H1 (cell line): ENCODE results near the gene TP53BP1. TPM values are rescaled to one million over a fixed set of nuclear protein-coding genes. Genes with fewer than 3 reads are reported as not detected.

ENCODE experiments used
- CTCF ChIA-PET: fragments of 300-600 bp; sonication (Branson Sonifier 250); formaldehyde crosslinking; loops from one replicate; lab custom pipeline; 2021; ENCODE audit not compliant: partially characterized antibody; lab: Charles Lee
- POLR2A ChIA-PET: fragments of 300-600 bp; sonication (Branson Sonifier 250); formaldehyde crosslinking; loops from one replicate; lab custom pipeline; 2021; ENCODE audit warnings: inconsistent platforms; ENCODE audit not compliant: partially characterized antibody; lab: Charles Lee
- DNase-seq, 2 experiments: peaks; one replicate each; pipeline versions ENCODE4 v3.0.0 to v3.0.0-alpha.2; 2010 to 2022; ENCODE audit warnings: low spot score in 2 of 2, low read depth in 1 of 2, mixed read lengths in 1 of 2
- FAIRE-seq: peaks from 2 replicates; lab custom pipeline; 2011; peaks lifted over from hg19 to GRCh38; lab: Jason Lieb, UNC
- H2AFZ ChIP-seq: 2 replicates; pipeline ENCODE4 v1.8.1; 2012; ENCODE audit warnings: low read length, inconsistent platforms
- H2AK5ac ChIP-seq: 2 replicates; pipeline ENCODE4 v1.6.1; 2013; ENCODE audit warnings: low read depth, low read length
- H2BK120ac ChIP-seq: replicated peaks from 2 replicates; pipeline ENCODE3; 2013; ENCODE audit warnings: low read depth, low read length, inconsistent platforms
- H2BK12ac ChIP-seq: 2 replicates; pipeline ENCODE4 v1.6.1; 2013; ENCODE audit warnings: low read depth, low read length
- H2BK15ac ChIP-seq: 2 replicates; pipeline ENCODE4 v1.6.1; 2013; ENCODE audit warnings: low read length
- H2BK20ac ChIP-seq: 2 replicates; pipeline ENCODE4 v1.6.1; 2013; ENCODE audit warnings: low read length
- H2BK5ac ChIP-seq: 2 replicates; pipeline ENCODE4 v1.6.1; 2013; ENCODE audit warnings: low read depth, low read length
- H3K14ac ChIP-seq: 2 replicates; pipeline ENCODE4 v1.6.1; 2013; ENCODE audit warnings: inconsistent platforms; ENCODE audit not compliant: insufficient read length
- H3K18ac ChIP-seq: 2 replicates; pipeline ENCODE4 v1.6.1; 2013; ENCODE audit warnings: low read length; ENCODE audit errors: extremely low read depth
- H3K23ac ChIP-seq: 2 replicates; pipeline ENCODE4 v1.6.1; 2013; ENCODE audit warnings: inconsistent platforms; ENCODE audit not compliant: insufficient read length
- H3K23me2 ChIP-seq: 2 replicates; pipeline ENCODE4 v1.6.1; 2013; ENCODE audit warnings: low read depth, low read length
- H3K27ac ChIP-seq: 2 replicates; pipeline ENCODE4 v1.6.1; 2011; ENCODE audit warnings: low read depth, low read length, inconsistent platforms
- H3K27me3 ChIP-seq, 4 experiments: replicated peaks in 1 of 4; 1 replicate in 1 of 4; 2 replicates in 3 of 4; pipeline versions ENCODE4 v1.6.1 to v1.8.1; 2011 to 2013; ENCODE audit warnings: low read length in 3 of 4, mild to moderate bottlenecking in 3 of 4, inconsistent platforms in 2 of 4, mixed read lengths in 2 of 4, moderate library complexity in 1 of 4; ENCODE audit not compliant: control insufficient read depth in 3 of 4, insufficient read depth in 3 of 4; ENCODE audit errors: extremely low read depth in 1 of 4
- H3K36me3 ChIP-seq, 4 experiments: 2 replicates each; pipeline versions ENCODE4 v1.6.1 to v1.8.1; 2011 to 2013; ENCODE audit warnings: mild to moderate bottlenecking in 4 of 4, low read length in 3 of 4, moderate library complexity in 2 of 4, control low read depth in 1 of 4, inconsistent platforms in 1 of 4; ENCODE audit not compliant: insufficient read depth in 4 of 4, control insufficient read depth in 2 of 4
- H3K4ac ChIP-seq: replicated peaks from 2 replicates; pipeline ENCODE3; 2013; ENCODE audit warnings: low read length, low read depth, mixed read lengths, inconsistent platforms; ENCODE audit not compliant: insufficient read length
- H3K4me1 ChIP-seq, 4 experiments: replicated peaks in 1 of 4; 1 replicate in 1 of 4; 2 replicates in 3 of 4; pipeline versions ENCODE4 v1.6.1 to v1.8.1; 2011 to 2013; ENCODE audit warnings: low read length in 3 of 4, inconsistent platforms in 2 of 4, mixed read lengths in 1 of 4; ENCODE audit not compliant: insufficient read depth in 4 of 4, control insufficient read depth in 3 of 4
- H3K4me2 ChIP-seq, 2 experiments: 2 replicates each; pipeline versions ENCODE4 v1.6.1 to v1.8.1; 2011 to 2013; ENCODE audit warnings: low read depth in 2 of 2, low read length in 2 of 2, control low read depth in 1 of 2, inconsistent platforms in 1 of 2, mild to moderate bottlenecking in 1 of 2; ENCODE audit not compliant: insufficient read depth in 1 of 2
- H3K4me3 ChIP-seq, 4 experiments: fragments of 200-600, 300-600 bp in 1 of 4; sonication (generic), shearing (Covaris generic), sonication (Bioruptor Twin) in 1 of 4; 2 replicates each; pipeline versions ENCODE4 v1.5.1 to v1.8.1; 2011 to 2016; ENCODE audit warnings: low read length in 4 of 4, low read depth in 3 of 4, control low read depth in 2 of 4, inconsistent platforms in 2 of 4, mild to moderate bottlenecking in 2 of 4, mixed read lengths in 1 of 4, moderate library complexity in 1 of 4; ENCODE audit not compliant: insufficient read depth in 2 of 4; ENCODE audit errors: extremely low read depth in 1 of 4
- H3K56ac ChIP-seq: replicated peaks from 2 replicates; pipeline ENCODE3; 2013; ENCODE audit warnings: low read depth, mild to moderate bottlenecking, mixed read lengths, low read length, inconsistent platforms; ENCODE audit not compliant: insufficient read length
- H3K79me1 ChIP-seq: 2 replicates; pipeline ENCODE4 v1.6.1; 2013; ENCODE audit warnings: low read depth, low read length, control low read depth
- H3K79me2 ChIP-seq, 2 experiments: 2 replicates each; pipeline versions ENCODE4 v1.6.1 to v1.8.1; 2012 to 2013; ENCODE audit warnings: low read length in 2 of 2, mild to moderate bottlenecking in 2 of 2, inconsistent platforms in 1 of 2; ENCODE audit not compliant: insufficient read depth in 2 of 2, control insufficient read depth in 1 of 2
- H3K9ac ChIP-seq, 4 experiments: replicated peaks in 1 of 4; 1 replicate in 1 of 4; 2 replicates in 3 of 4; pipeline versions ENCODE4 v1.6.1 to v1.8.1; 2011 to 2013; ENCODE audit warnings: low read depth in 3 of 4, low read length in 3 of 4, control low read depth in 2 of 4, mild to moderate bottlenecking in 2 of 4, moderate library complexity in 2 of 4, inconsistent platforms in 1 of 4; ENCODE audit errors: extremely low read depth in 1 of 4
- H3K9me3 ChIP-seq, 2 experiments: 2 replicates each; pipeline versions ENCODE4 v1.6.1 to v1.8.1; 2012 to 2013; ENCODE audit warnings: mild to moderate bottlenecking in 2 of 2, moderate library complexity in 2 of 2, control low read depth in 1 of 2, inconsistent platforms in 1 of 2, low read depth in 1 of 2, low read length in 1 of 2, mixed read lengths in 1 of 2; ENCODE audit not compliant: insufficient read depth in 2 of 2
- H4K20me1 ChIP-seq, 2 experiments: replicated peaks in 1 of 2; 2 replicates each; pipeline versions ENCODE3 to v1.8.1; 2011 to 2013; ENCODE audit warnings: inconsistent platforms in 2 of 2, low read length in 2 of 2, mild to moderate bottlenecking in 1 of 2; ENCODE audit not compliant: insufficient read depth in 2 of 2, control insufficient read depth in 1 of 2
- H4K5ac ChIP-seq: 2 replicates; pipeline ENCODE4 v1.6.1; 2013; ENCODE audit warnings: low read length, low read depth, mixed read lengths, inconsistent platforms; ENCODE audit not compliant: insufficient read length
- H4K8ac ChIP-seq: 2 replicates; pipeline ENCODE4 v1.8.0; 2013; ENCODE audit warnings: mild to moderate bottlenecking, moderate library complexity, low read length, inconsistent platforms; ENCODE audit not compliant: insufficient read depth; ENCODE audit errors: extremely low read depth
- H4K91ac ChIP-seq: replicated peaks from 2 replicates; pipeline ENCODE3; 2013; ENCODE audit warnings: low read length, mixed read lengths, inconsistent platforms; ENCODE audit not compliant: insufficient read length
- CBX5 ChIP-seq: fragments of 300-800, 300-1000 bp; sonication (generic); IDR thresholded peaks from 2 replicates; pipeline ENCODE4 v1.7.1; 2016; ENCODE audit warnings: antibody characterized with exemption, low read length, low read depth
- EP300 ChIP-seq, 2 experiments: IDR thresholded peaks; 1 replicate in 1 of 2; 2 replicates in 1 of 2; pipeline ENCODE4 v1.6.1; 2011 to 2012; ENCODE audit warnings: low read depth in 2 of 2, low read length in 2 of 2, mild to moderate bottlenecking in 2 of 2, borderline replicate concordance in 1 of 2, inconsistent platforms in 1 of 2, moderate library complexity in 1 of 2
- JUN ChIP-seq: IDR thresholded peaks from 2 replicates; pipeline ENCODE4 v1.6.1; 2011; ENCODE audit warnings: low read depth, mild to moderate bottlenecking, improper control_type of control experiment, low read length
- RAD21 ChIP-seq, 2 experiments: IDR thresholded peaks in 1 of 2; conservative IDR thresholded peaks in 1 of 2; 2 replicates each; pipeline ENCODE4 v1.6.1; 2011; ENCODE audit warnings: low read depth in 2 of 2, low read length in 2 of 2, improper control_type of control experiment in 1 of 2, inconsistent platforms in 1 of 2, mild to moderate bottlenecking in 1 of 2, moderate library complexity in 1 of 2
- WGBS, 2 experiments: shearing (Covaris generic) in 1 of 2; methylation state at CpG; one replicate each; pipeline versions ENCODE4 v1.1.6 to v1.1.7; 2013 to 2015; ENCODE audit warnings: low lambda C conversion rate in 2 of 2, mixed read lengths in 2 of 2, inconsistent platforms in 1 of 2, low coverage in 1 of 2, missing lambda C conversion rate in 1 of 2; ENCODE audit not compliant: insufficient replicate concordance in 2 of 2, insufficient coverage in 1 of 2, insufficient read length in 1 of 2; ENCODE audit errors: extremely low coverage in 1 of 2, missing lambda C conversion rate in 1 of 2; 5-methylcytosine and 5-hydroxymethylcytosine counted together
- polyA plus RNA-seq, 7 experiments: library from polyadenylated mRNA; depleted of rRNA in 3 of 7; stranded (reverse) in 5 of 7; unstranded in 2 of 7; fragments of >200 nt in 5 of 7; fragments of 200-250 nt in 2 of 7; gene quantifications; 1 replicate in 5 of 7; 2 replicates in 1 of 7; 4 replicates in 1 of 7; pipeline versions ENCODE4 v1.2.1 to v1.2.3, GENCODE V29; 2011 to 2013; ENCODE audit warnings: missing spikeins in 2 of 7, mixed read lengths in 2 of 7
- total RNA-seq: library from RNA; stranded (reverse); fragmentation: NEBNext Ultra II Directional; extraction: Animal tissue kit (Norgen Biotek cat#: 25700); gene quantifications from 2 replicates; pipeline ENCODE4 v1.2.1, GENCODE V29; 2021
- TF ChIP-seq, protein P1 (sequence below), 3 experiments: IDR thresholded peaks; 1 replicate in 2 of 3; 2 replicates in 1 of 3; pipeline versions ENCODE4 v1.5.1 to v1.6.1; 2011; ENCODE audit warnings: low read length in 3 of 3, mild to moderate bottlenecking in 3 of 3, inconsistent platforms in 2 of 3, low read depth in 1 of 3, moderate library complexity in 1 of 3; ENCODE audit not compliant: insufficient read depth in 1 of 3; ENCODE audit errors: control extremely low read depth in 1 of 3
- TF ChIP-seq, protein P2 (sequence below): IDR thresholded peaks from 2 replicates; pipeline ENCODE4 v1.6.1; 2011; ENCODE audit warnings: low read length, improper control_type of control experiment

The TP53BP1 gene
- total and polyA plus RNA-seq, 2 of the 8 experiments (the other 6 are each of a cell fraction or from before 2014, with no cell fraction given), result 34.1 to 63.6 TPM

DNA sequence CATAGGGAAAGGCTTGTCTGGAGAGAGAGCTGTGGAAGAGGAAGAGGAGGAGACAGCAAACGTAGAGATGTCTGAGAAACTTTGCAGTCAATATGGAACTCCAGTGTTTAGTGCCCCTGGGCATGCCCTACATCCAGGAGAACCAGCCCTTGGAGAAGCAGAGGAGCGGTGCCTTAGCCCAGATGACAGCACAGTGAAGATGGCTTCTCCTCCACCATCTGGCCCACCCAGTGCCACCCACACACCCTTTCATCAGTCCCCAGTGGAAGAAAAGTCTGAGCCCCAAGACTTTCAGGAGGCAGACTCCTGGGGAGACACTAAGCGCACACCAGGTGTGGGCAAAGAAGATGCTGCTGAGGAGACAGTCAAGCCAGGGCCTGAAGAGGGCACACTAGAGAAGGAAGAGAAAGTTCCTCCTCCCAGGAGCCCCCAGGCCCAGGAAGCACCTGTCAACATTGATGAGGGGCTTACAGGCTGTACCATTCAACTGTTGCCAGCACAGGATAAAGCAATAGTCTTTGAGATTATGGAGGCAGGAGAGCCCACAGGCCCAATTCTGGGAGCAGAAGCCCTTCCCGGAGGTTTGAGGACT, 31.4 kb upstream of the TP53BP1 start:
- no peak overlapping the region for H2BK15ac ChIP-seq
- H3K9ac ChIP-seq, result no peak overlapping the region
- no peaks in the 10 kb centered on the region for H3K23me2 ChIP-seq
- CTCF ChIA-PET, result interaction anchor here (0.6 to 3.3 kb wide), 2 partner anchors 11 to 38 kb away, joined by 3 to 26 read pairs; no protein-coding TSS in a partner anchor
- no peak overlapping the region for H3K14ac ChIP-seq
- no peak overlapping the region for H3K27ac ChIP-seq
- no peak overlapping the region for H3K4me3 ChIP-seq
- H2BK12ac ChIP-seq, result no peak overlapping the region
- 84% methylated on average over 4 of the region's 4 CpGs; no CpG with 5 or more reads in 1 of the 2 experiments for WGBS, 2 experiments
- no peaks in the 10 kb centered on the region for H3K79me2 ChIP-seq
- H3K4me2 ChIP-seq, result no peak overlapping the region
- POLR2A ChIA-PET, result interaction anchor here (0.7 kb wide), 1 partner anchor 11 kb away, joined by 3 read pairs; no protein-coding TSS in a partner anchor
- H3K79me1 ChIP-seq, result no peaks in the 10 kb centered on the region
- H2AK5ac ChIP-seq, result no peak overlapping the region
- no peaks in the 10 kb centered on the region for H3K36me3 ChIP-seq
- H4K20me1 ChIP-seq, result no peaks in the 10 kb centered on the region
- no peak overlapping the region for H2BK5ac ChIP-seq
- H4K91ac ChIP-seq, result no peak overlapping the region
- no peak for FAIRE-seq
- H2BK120ac ChIP-seq, result no peak overlapping the region
- H3K27me3 ChIP-seq, result peaks cover 0 to 14% (median 11%) of the 10 kb centered on the region in 4 experiments; a peak in 5 of 7 replicates
- no peak overlapping the region for H2AFZ ChIP-seq
- no peak overlapping the region for H3K23ac ChIP-seq
- peaks cover 0 to 4% (median 0%) of the 10 kb centered on the region in 4 experiments; a peak in 1 of 7 replicates for H3K4me1 ChIP-seq
- no peak overlapping the region for H4K8ac ChIP-seq
- H3K18ac ChIP-seq, result no peak overlapping the region
- no peak overlapping the region for H3K56ac ChIP-seq
- TF ChIP-seq, protein P1, sequence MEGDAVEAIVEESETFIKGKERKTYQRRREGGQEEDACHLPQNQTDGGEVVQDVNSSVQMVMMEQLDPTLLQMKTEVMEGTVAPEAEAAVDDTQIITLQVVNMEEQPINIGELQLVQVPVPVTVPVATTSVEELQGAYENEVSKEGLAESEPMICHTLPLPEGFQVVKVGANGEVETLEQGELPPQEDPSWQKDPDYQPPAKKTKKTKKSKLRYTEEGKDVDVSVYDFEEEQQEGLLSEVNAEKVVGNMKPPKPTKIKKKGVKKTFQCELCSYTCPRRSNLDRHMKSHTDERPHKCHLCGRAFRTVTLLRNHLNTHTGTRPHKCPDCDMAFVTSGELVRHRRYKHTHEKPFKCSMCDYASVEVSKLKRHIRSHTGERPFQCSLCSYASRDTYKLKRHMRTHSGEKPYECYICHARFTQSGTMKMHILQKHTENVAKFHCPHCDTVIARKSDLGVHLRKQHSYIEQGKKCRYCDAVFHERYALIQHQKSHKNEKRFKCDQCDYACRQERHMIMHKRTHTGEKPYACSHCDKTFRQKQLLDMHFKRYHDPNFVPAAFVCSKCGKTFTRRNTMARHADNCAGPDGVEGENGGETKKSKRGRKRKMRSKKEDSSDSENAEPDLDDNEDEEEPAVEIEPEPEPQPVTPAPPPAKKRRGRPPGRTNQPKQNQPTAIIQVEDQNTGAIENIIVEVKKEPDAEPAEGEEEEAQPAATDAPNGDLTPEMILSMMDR (IDR thresholded peaks at IDR 0.05; ENCODE audit: control extremely low read depth in 1 of 3, insufficient read depth in 1 of 3, low read depth in 1 of 3, low read length in 3 of 3), result no peak
- peak; percentile 9 to 13; a peak in 2 of 4 replicates for TF ChIP-seq RAD21 (IDR thresholded peaks at IDR 0.05 in 1 of 2, conservative IDR thresholded peaks at IDR 0.05 in 1 of 2; ENCODE audit: low read depth in 2 of 2, low read length in 2 of 2)
- TF ChIP-seq, protein P2, sequence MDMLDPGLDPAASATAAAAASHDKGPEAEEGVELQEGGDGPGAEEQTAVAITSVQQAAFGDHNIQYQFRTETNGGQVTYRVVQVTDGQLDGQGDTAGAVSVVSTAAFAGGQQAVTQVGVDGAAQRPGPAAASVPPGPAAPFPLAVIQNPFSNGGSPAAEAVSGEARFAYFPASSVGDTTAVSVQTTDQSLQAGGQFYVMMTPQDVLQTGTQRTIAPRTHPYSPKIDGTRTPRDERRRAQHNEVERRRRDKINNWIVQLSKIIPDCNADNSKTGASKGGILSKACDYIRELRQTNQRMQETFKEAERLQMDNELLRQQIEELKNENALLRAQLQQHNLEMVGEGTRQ, result no peak
- no peak for TF ChIP-seq EP300 (IDR thresholded peaks at IDR 0.05; ENCODE audit: borderline replicate concordance in 1 of 2, low read depth in 2 of 2, low read length in 2 of 2)
- TF ChIP-seq CBX5, result no peak
- TF ChIP-seq JUN, result no peak
- H3K9me3 ChIP-seq, result no peaks in the 10 kb centered on the region
- DNase-seq, result no peak
- H4K5ac ChIP-seq, result no peak overlapping the region
- H3K4ac ChIP-seq, result no peak overlapping the region
- no peak overlapping the region for H2BK20ac ChIP-seq
